ENCODE data around the gene GNAS.

Gene GNAS

GRCh38 chr20:58815448-58815847 is 37.1 kb upstream of the GNAS start:
- Histone ChIP-seq H3K4me2 (ENCODE audit: low read length) (no peak overlapping the region), H3K9ac (ENCODE audit: low read length) (no peak overlapping the region), H3K4me1 (ENCODE audit: low read length) (no peaks in the 10 kb centered on the region), H3K36me3 (replicated peaks; ENCODE audit: low read depth, low read length) (no peaks in the 10 kb centered on the region), H3K79me2 (ENCODE audit: low read length) (no peaks in the 10 kb centered on the region), H3K9me3 (ENCODE audit: insufficient read depth, low read length) (no peaks in the 10 kb centered on the region), H4K20me1 (ENCODE audit: insufficient read depth, low read length) (no peaks in the 10 kb centered on the region), H3K4me3 (ENCODE audit: low read length) (no peak overlapping the region), H3K27me3 (ENCODE audit: low read depth, low read length) (peaks cover 7% of the 10 kb centered on the region), H3K27ac (ENCODE audit: low read length) (no peak overlapping the region), H2AFZ (ENCODE audit: low read depth, low read length) (no peak overlapping the region)
- TF ChIP-seq CTCF (IDR thresholded peaks at IDR 0.05; ENCODE audit: low read depth, low read length) (no peak), EZH2phosphoT487 (IDR thresholded peaks at IDR 0.05; ENCODE audit: low read depth) (no peak)

GRCh38 chr20:58816051-58816450 is 36.5 kb upstream of the GNAS start:
- TF ChIP-seq EZH2phosphoT487 (IDR thresholded peaks at IDR 0.05; ENCODE audit: low read depth) (no peak), CTCF (IDR thresholded peaks at IDR 0.05; ENCODE audit: low read depth, low read length) (no peak)
- no peaks in the 10 kb centered on the region for H4K20me1 ChIP-seq (ENCODE audit: insufficient read depth, low read length)
- no peaks in the 10 kb centered on the region for H3K36me3 ChIP-seq (replicated peaks; ENCODE audit: low read depth, low read length)

GRCh38 chr20:58816957-58817651 is 35.4 kb upstream of the GNAS start:
- Histone ChIP-seq H3K79me2 (ENCODE audit: low read length) (no peaks in the 10 kb centered on the region), H3K9ac (ENCODE audit: low read length) (no peak overlapping the region), H3K4me2 (ENCODE audit: low read length) (no peak overlapping the region), H4K20me1 (ENCODE audit: insufficient read depth, low read length) (no peaks in the 10 kb centered on the region), H3K27me3 (ENCODE audit: low read depth, low read length) (peaks cover 4% of the 10 kb centered on the region), H3K27ac (ENCODE audit: low read length) (no peak overlapping the region), H3K4me1 (ENCODE audit: low read length) (no peaks in the 10 kb centered on the region), H2AFZ (ENCODE audit: low read depth, low read length) (no peak overlapping the region), H3K9me3 (ENCODE audit: insufficient read depth, low read length) (no peaks in the 10 kb centered on the region), H3K36me3 (replicated peaks; ENCODE audit: low read depth, low read length) (peaks cover 5% of the 10 kb centered on the region), H3K4me3 (ENCODE audit: low read length) (no peak overlapping the region)
- TF ChIP-seq CTCF (IDR thresholded peaks at IDR 0.05; ENCODE audit: low read depth, low read length) (no peak), EZH2phosphoT487 (IDR thresholded peaks at IDR 0.05; ENCODE audit: low read depth) (no peak)

More at GRCh38 chr20:58816051-58816450, 36.5 kb upstream of the GNAS start:
- Histone ChIP-seq H3K4me1 (ENCODE audit: low read length) (no peaks in the 10 kb centered on the region), H3K9me3 (ENCODE audit: insufficient read depth, low read length) (no peaks in the 10 kb centered on the region), H3K79me2 (ENCODE audit: low read length) (no peaks in the 10 kb centered on the region), H3K9ac (ENCODE audit: low read length) (no peak overlapping the region), H3K27me3 (ENCODE audit: low read depth, low read length) (peaks cover 4% of the 10 kb centered on the region), H3K4me3 (ENCODE audit: low read length) (no peak overlapping the region), H3K4me2 (ENCODE audit: low read length) (no peak overlapping the region), H2AFZ (ENCODE audit: low read depth, low read length) (no peak overlapping the region), H3K27ac (ENCODE audit: low read length) (no peak overlapping the region)

DNA sequence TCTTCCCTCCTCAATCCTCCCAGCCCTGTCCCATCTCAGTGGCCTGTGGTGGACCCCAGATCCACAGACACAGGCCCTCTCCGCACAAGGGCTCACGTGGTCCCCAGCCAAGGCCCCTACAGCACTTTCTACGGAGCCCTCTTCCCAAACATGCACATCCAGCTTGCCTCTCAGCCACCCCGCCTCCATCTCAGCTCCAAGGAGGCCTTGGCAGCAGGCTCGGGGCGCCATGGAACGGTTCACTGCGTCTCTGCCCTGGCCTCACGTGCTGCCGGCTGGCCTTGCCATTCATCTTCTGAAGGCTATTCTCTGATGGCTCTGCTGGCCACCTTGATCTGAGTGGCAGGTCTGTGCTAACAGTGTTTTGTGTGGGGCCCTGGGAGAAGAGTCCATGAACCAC is 34.8 kb upstream of the GNAS start:
- Histone ChIP-seq H3K4me3 (ENCODE audit: low read length) (no peak overlapping the region), H4K20me1 (ENCODE audit: insufficient read depth, low read length) (no peaks in the 10 kb centered on the region), H2AFZ (ENCODE audit: low read depth, low read length) (no peak overlapping the region), H3K27ac (ENCODE audit: low read length) (no peak overlapping the region), H3K4me1 (ENCODE audit: low read length) (no peaks in the 10 kb centered on the region), H3K4me2 (ENCODE audit: low read length) (no peak overlapping the region), H3K9me3 (ENCODE audit: insufficient read depth, low read length) (no peaks in the 10 kb centered on the region), H3K27me3 (ENCODE audit: low read depth, low read length) (peaks cover 4% of the 10 kb centered on the region), H3K79me2 (ENCODE audit: low read length) (no peaks in the 10 kb centered on the region), H3K36me3 (replicated peaks; ENCODE audit: low read depth, low read length) (peaks cover 5% of the 10 kb centered on the region), H3K9ac (ENCODE audit: low read length) (no peak overlapping the region)
- TF ChIP-seq EZH2phosphoT487 (IDR thresholded peaks at IDR 0.05; ENCODE audit: low read depth) (no peak), CTCF (IDR thresholded peaks at IDR 0.05; ENCODE audit: low read depth, low read length) (no peak)
